Stimulated activated CD8-positive, alpha-beta memory T cell treated with anti-CD3 and anti-CD28 coated beads, Interleukin-12 subunit alpha, Interleukin-12 subunit beta, amount 100 ng/mL, for 24 hours (primary cell): ENCODE data around the gene TAX1BP1.

ENCODE experiments used
- DNase-seq: peaks from one replicate; pipeline ENCODE4 v3.0.0-alpha.2; 2020; ENCODE audit errors: extremely low read depth

TAX1BP1 gene

DNA sequence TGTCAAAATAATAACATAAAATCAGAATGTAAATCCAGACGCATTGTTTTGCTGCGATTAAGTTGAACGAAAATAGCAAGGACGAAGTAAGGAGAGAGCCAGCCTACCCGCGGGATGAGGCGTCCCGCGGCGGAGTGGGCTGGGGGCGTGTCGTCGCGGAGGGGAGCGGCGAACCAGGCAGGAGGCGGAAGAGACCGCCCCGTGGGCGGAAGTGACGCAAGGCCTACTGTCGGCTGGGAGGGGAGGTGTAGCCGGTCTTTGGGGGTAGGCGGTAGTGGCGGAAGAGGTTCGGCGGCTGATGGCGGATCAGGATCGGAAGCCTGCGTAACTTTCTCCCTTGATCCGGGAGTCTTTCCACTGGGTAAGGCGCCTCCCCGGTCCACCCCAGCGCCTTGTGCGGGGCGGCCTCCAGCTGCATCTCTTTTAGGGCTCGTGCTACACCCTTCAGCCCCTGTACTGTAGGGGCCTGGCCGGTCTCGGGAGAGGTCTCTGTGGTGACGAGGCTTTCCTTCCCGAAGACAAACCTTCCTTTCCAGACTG is at the start of gene TAX1BP1:
Gene TAX1BP1 (plus strand): TSS at position 254 of the 540 bp plus-strand sequence. CDS start 8,363 bp downstream, outside the sequence.
- peak; percentile 89 for DNase-seq

DNA sequence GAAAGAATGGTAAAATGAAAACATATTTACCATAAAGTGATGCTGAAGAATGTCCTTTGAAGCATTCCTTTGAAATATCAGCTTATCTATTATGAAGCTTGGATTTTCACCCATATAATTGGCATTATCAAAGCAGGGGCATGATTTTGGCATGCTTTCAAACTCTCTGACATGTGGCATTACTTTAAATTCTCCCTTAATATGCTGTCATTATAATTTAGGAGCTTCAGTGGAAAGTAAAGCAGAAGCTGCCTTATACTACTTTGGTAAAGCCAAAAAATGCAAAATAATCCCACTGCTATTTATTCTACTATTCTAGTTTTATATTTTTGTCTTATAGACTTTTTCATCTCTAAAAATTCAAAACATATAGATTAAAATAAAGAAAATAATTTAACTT is 49.3 kb upstream of the TAX1BP1 start:
- DNase-seq, result no peak

DNA sequence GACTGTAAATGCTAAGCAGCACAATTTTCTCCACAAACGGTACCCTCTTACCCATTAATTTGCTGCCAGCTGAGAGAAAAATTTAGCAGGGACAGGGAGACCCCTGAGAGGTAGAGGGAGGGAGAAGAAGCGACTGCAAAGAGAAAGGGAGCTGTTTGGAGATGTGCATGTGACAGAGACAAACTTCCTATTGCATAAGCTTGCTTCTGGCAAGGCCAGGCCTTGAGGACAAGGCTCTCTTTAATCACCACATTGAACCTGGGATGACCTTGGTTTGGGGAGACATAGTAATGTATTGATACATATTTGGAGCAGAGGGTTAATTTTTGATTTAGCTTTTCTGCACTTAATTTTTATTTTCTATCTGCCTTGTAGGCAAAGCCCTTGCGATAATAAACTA is 46.2 kb upstream of the TAX1BP1 start:
- DNase-seq, result no peak

DNA sequence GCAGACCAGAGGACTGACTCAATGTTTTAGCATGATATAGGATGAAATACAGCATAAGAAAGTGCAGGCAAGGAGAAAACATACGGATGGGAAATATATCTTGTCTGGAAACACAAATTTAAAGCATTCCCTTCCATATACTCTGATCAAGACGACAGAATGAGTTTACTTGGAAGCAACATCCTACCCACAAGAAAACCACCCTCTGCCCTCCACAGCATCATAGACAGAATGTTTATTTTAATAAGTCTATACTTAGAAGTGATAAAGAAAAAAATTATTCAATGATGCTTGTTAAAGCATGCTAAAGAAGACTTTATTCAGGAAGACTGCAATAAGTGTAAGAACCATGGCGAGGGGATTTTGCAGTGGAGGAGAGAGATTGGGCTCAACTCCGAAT is 44.9 kb upstream of the TAX1BP1 start:
- no peak for DNase-seq

- no peak for DNase-seq
Observed at GRCh38 chr7:27697861-27698430, 42.0 kb upstream of the TAX1BP1 start.

GRCh38 chr7:27699751-27700150 is 40.2 kb upstream of the TAX1BP1 start:
- no peak for DNase-seq

GRCh38 chr7:27700501-27700900 is 39.5 kb upstream of the TAX1BP1 start:
- DNase-seq, result no peak

- no peak for DNase-seq
Observed at GRCh38 chr7:27703181-27703580, 36.8 kb upstream of the TAX1BP1 start.

DNA sequence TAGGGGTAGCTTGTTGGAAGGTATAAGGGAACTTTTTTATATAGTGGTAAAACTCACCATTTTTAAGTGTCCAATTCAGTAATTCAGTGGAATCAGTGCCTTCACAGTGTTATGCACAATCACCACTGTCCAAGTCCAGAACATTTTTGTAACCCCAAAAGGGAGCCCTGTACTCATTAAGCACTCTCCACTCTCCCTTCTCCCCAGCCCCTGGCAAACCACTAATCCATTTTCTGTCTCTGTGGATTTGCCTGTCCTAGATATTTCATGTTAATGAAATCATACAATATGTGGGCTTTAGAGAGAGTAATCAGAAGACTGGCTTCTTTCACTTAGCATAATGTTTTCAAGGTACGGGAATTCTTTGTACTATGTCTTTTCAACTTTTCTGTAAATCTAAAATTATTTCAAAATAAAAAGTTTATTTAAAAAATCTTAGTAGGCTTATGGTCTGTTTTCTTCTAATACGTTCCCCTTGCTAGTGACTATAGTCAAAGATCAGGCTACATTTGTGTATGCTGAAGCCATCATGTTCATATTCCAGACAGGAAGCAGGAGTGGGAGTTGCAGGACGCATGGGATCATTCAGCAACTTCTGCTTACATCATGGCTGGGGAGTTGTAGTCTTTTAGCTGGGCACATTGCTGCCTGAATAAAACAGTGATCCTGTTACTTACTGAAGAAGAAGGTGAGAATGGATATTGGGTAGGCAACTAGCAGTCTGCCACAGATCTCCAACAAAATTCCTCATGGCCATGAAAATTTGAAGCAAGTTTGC is 35.4 kb upstream of the TAX1BP1 start:
- no peak for DNase-seq

GRCh38 chr7:27705200-27705594 is 34.8 kb upstream of the TAX1BP1 start:
- no peak for DNase-seq

DNA sequence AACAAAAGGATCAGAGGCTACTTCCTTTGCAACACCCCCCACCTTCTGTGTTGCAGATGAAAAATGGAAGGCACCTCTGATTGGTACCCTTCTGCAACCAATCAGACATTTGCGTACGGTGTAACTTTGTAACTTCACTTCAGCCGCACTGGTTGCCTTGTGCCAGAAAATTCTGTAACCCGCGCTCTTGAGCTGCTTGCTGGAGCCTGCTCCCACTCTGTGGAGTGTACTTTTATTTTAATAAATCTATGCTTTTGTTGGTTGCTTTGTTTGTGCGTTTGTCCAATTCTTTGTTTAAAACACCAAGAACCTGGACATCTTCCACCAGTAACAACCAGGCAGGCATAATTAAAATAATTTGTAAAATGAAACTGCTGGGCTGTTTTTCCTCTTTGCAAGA is 31.5 kb upstream of the TAX1BP1 start:
- no peak for DNase-seq

DNA sequence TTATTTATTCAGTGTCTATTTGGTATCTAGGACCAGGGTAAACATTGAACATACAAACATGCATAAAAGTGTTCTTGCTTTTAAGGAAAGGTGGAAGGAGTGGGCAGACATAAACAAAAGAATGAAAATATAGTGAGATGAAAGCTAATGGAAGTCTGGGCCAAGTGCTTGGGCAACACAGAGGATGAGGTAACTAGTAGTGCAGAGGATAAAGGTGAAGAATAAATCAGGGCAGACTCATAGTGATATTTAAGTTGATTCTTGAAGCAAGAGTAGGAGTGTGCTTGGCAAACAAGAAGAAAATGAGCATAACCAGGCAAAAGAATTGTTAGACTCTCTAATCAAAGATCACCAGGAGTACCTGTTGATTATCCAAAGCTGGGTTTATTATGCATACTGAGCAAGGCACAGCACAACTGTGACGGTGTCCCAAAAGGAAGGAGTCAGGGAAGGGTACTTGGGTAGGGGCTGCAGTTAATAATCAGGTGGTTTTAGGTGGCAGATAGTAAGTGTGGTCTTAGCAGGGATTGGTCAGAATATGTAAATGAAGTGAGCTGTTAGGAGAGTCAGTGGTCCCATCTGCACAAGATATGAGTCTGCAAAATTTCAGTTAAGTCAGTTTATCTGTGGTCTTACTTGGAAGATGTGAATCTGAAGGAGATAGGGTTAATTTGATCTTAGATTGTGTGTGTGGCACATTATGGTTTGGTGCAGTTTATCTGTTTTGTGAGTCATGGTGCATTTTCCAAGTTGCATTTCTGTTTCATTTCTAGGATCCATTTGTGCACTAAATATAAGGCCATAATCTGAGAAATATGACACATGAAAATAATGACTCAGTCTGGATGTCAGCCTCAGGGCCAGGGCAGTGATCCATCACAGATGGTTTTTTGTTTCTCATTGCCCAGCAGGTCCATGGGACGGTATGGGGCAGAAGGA is 30.6 kb upstream of the TAX1BP1 start:
- DNase-seq, result no peak

GRCh38 chr7:27712217-27712616 is 27.7 kb upstream of the TAX1BP1 start:
- no peak for DNase-seq

DNA sequence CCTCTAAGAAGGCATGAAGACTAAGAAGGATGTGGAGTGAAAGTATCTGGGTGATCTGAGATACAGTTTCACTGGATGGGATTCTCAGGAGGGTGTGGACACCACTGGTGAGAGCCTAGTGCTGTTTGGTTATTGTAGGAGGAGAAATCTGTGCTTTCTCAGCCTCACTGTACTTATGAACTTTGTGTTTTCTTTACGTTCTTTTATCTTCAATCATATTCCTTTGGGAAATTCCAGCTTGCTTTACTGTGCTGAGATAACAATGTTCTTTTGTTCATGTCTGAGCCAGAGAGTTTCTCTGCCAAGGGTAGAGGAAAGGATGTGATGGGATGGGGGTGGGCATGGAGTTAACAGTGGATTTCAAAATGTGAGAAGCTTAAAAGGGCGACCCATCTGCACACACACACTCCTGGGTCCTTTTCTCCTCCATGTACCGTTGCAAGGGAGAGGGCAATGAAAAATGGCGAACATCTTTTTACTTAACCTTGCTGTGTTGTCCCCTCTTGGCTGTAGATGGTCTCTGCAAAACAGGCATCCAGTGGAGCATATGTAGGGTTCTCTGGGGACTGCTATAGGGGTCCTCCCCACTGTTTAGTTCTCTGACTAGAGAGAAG is 25.0 kb upstream of the TAX1BP1 start:
- DNase-seq, result no peak

GRCh38 chr7:27723085-27723484 is 16.9 kb upstream of the TAX1BP1 start:
- DNase-seq, result no peak

GRCh38 chr7:27727058-27727457 is 12.9 kb upstream of the TAX1BP1 start:
- no peak for DNase-seq

GRCh38 chr7:27730112-27730511 is 9.8 kb upstream of the TAX1BP1 start:
- DNase-seq, result no peak

GRCh38 chr7:27734583-27734982 is 5.4 kb upstream of the TAX1BP1 start:
- no peak for DNase-seq

- DNase-seq, result no peak
Observed at GRCh38 chr7:27735165-27735564, 4.8 kb upstream of the TAX1BP1 start.

- DNase-seq, result no peak
Observed at GRCh38 chr7:27735831-27736230, 4.1 kb upstream of the TAX1BP1 start.

- DNase-seq, result no peak
Observed at GRCh38 chr7:27737178-27737577, 2.8 kb upstream of the TAX1BP1 start.

- no peak for DNase-seq
Observed at GRCh38 chr7:27737616-27738015, 2.3 kb upstream of the TAX1BP1 start.
